ENCODE results near the gene KCTD2.

The KCTD2 gene

GRCh38 chr17:75012346-75013091 lies 34.5 kb upstream of the KCTD2 start, which contains the start of gene MRPL58:
TSS of gene MRPL58 (plus strand) at chr17:75012670. CDS start at chr17:75012687, 17 bp downstream.
- Histone ChIP-seq H3K4me1 (peaks cover 0 to 25% (median 15%) of the 10 kb centered on the region in 4 donors), H3K27ac (peak within 1 kb of the TSS; percentile 85 to 87), H3K9me3 (no peaks in the 10 kb centered on the region), H3K4me3 (peak within 1 kb of the TSS; percentile 89 to 93), H3K36me3 (peaks cover 0 to 14% (median 7%) of the 10 kb centered on the region in 3 donors), H3K27me3 (no peaks in the 10 kb centered on the region)
- TF ChIP-seq CTCF (IDR thresholded peaks at IDR 0.05), result peak; percentile 54 to 55
- peak; percentile 69 to 85 for DNase-seq
- intact Hi-C loops (cut with DNase I; ENCODE audit: low total_unique reads), result loop anchor here (5.0 kb wide), 1 partner anchor 50 kb away; no protein-coding TSS in a partner anchor

- DNase-seq, result no peak
- Histone ChIP-seq H3K36me3 (peaks cover 0 to 20% (median 7%) of the 10 kb centered on the region in 3 donors), H3K27ac (peak overlapping the region; percentile 85 to 87), H3K4me3 (peak overlapping the region; percentile 89 to 93), H3K4me1 (peaks cover 0 to 25% (median 15%) of the 10 kb centered on the region in 4 donors), H3K27me3 (no peaks in the 10 kb centered on the region), H3K9me3 (no peaks in the 10 kb centered on the region)
- intact Hi-C loops (cut with DNase I; ENCODE audit: low total_unique reads), result loop anchor here (5.0 kb wide), 1 partner anchor 51 kb away; no protein-coding TSS in a partner anchor
- TF ChIP-seq CTCF (IDR thresholded peaks at IDR 0.05), result no peak
Observed at GRCh38 chr17:75013092-75013559, 33.9 kb upstream of the KCTD2 start.

DNA sequence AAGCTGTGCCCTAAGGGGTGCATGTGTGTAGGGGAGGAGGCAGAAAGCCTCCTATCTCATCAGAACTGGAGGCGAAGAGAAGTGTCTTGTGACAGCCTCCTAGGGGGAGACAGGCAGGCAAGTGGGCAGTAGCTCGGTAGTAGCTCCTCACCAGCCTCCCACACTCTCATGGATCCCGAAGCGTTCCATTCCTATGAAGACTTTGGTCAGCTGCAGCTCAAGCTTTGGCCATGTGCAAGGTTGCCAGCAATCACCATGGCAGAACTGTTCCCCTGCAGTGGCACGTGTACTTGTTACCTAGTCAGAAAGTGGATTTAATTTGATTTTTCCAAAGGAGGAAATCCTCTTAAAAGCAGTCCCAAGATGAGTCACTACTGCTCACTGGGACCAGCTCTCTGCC lies 27.9 kb upstream of the KCTD2 start:
- Histone ChIP-seq H3K27me3 (no peaks in the 10 kb centered on the region), H3K4me3 (no peak overlapping the region), H3K27ac (no peak overlapping the region), H3K9me3 (no peaks in the 10 kb centered on the region), H3K36me3 (peaks cover 25 to 70% (median 33%) of the 10 kb centered on the region in 3 donors), H3K4me1 (no peaks in the 10 kb centered on the region)
- intact Hi-C loops (cut with DNase I; ENCODE audit: low total_unique reads), result no loop called here
- DNase-seq, result no peak
- no peak for TF ChIP-seq CTCF (IDR thresholded peaks at IDR 0.05)

DNA sequence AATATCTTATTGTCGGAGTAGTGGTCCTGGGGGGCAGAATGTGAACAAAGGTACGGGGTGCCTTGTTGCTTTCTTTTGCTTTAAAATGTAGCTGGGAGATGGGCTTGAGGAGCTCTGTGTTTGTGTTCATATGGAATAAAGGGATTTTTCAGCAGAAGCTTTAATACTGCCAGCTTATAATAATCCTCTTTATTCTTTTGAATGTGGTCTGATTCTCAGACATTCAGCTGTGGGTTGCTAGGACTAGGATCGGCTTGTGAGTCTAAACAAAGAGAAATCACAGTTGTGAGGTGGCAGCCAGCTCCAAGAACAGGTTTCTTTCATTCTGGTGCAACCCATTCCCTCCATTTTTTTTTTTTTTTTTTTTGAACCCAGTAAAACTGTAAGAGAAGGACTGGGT lies 27.3 kb upstream of the KCTD2 start:
- no peak for DNase-seq
- H3K27me3 ChIP-seq, result no peaks in the 10 kb centered on the region
- H3K36me3 ChIP-seq, result peaks cover 25 to 70% (median 33%) of the 10 kb centered on the region in 3 donors
- no peak for TF ChIP-seq CTCF (IDR thresholded peaks at IDR 0.05)
- no peaks in the 10 kb centered on the region for H3K9me3 ChIP-seq
- H3K27ac ChIP-seq, result no peak overlapping the region
- no peak overlapping the region for H3K4me3 ChIP-seq
- no peaks in the 10 kb centered on the region for H3K4me1 ChIP-seq
- intact Hi-C loops (cut with DNase I; ENCODE audit: low total_unique reads), result no loop called here

DNA sequence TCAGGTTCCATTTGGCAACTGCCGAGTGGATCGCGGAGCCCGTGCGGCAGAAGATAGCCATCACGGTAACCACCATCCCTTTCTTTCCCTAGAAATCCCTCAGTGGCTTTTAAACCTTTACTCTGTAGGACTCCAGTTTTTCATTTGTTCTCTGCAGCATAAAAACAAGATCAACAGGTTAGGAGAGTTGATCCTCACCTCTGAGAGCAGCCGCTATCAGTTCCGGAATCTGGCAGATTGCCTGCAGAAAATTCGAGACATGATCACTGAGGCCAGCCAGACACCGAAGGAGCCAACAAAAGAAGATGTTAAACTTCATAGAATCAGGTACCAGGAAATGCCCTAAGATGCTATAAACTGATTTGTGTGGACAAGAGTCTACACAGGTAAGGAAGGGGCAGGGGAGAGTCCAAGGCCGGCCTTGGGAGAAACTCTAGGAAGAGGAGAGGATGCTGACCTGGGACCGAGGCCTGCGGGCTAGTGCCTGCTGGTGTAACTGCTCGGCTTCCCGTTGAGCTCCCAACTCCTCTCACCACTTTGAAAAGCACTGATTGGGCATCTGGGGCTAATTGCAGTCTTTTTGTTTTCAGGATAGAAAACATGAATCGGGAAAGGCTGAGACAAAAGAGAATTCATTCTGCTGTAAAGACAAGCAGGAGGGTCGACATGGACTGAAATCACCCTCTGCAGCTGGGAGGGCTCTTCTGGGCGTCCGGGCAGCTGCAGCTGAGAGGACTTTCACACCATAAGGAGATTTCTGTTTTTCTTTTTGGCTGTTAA lies 26.5 kb upstream of the KCTD2 start:
- Histone ChIP-seq H3K4me3 (no peak overlapping the region), H3K27me3 (no peaks in the 10 kb centered on the region), H3K27ac (no peak overlapping the region), H3K4me1 (no peaks in the 10 kb centered on the region), H3K9me3 (no peaks in the 10 kb centered on the region), H3K36me3 (peaks cover 25 to 70% (median 33%) of the 10 kb centered on the region in 3 donors)
- TF ChIP-seq CTCF (IDR thresholded peaks at IDR 0.05), result no peak
- no peak for DNase-seq
- intact Hi-C loops (cut with DNase I; ENCODE audit: low total_unique reads), result no loop called here

Data from tibial artery (tissue), 4 donors.